Dedifferentiated amniotic fluid mesenchymal stem cell (primary cell): ENCODE data around the gene NLRP12.
"Not testable (repeated sequence)": the region's sequence is repeated elsewhere in the genome, so short reads cannot be mapped to it uniquely, and the experiment has no call there.

ENCODE experiments used
- DNase-seq: peaks from one replicate; pipeline ENCODE4 v3.0.0-alpha.2; 2016; ENCODE audit errors: extremely low spot score

Gene NLRP12

DNA sequence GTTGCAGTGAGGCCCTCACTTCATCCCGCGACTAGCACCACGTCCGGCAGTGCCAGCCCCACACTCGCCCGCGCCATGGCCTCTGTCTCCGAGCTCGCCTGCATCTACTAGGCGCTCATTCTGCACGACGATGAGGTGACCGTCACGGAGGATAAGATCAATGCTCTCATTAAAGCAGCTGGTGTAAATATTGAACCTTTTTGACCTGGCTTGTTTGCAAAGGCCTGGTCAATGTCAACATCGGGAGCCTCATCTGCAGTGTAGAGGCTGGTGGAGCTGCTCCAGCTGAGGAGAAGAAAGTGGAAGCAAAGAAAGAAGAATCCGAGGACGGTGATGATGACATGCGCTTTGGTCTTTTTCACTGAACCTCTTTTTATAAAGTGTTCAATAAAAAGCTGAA, 48.6 kb downstream of the NLRP12 start:
- DNase-seq: no peak

- DNase-seq: not testable (repeated sequence)
Observed at GRCh38 chr19:53774491-53774890, 49.6 kb downstream of the NLRP12 start.

DNA sequence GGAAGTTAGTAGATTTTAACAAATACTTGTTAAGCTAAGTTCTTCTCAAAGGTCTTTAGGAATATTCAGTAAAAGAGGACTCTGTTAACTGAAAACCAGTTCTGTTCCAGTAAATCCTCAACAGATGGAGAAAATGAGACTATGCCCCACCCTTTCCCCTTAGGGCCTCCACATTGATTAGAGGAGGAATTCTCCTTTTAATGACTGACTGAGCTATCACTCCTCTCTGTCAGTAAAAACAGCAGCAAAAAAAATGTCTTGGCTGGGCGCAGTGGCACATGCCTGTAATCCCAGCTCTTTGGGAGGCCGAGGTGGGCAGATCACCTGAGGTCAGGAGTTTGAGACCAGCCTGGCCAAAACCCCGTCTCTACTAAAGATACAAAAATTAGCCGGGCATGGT, 50.1 kb downstream of the NLRP12 start:
- no peak for DNase-seq

- peak; percentile 54 for DNase-seq
Observed at GRCh38 chr19:53772943-53773342, 51.2 kb downstream of the NLRP12 start.

- no peak for DNase-seq
Observed at GRCh38 chr19:53771144-53771543, 53.0 kb downstream of the NLRP12 start.

GRCh38 chr19:53769696-53770309, 54.3 kb downstream of the NLRP12 start:
- DNase-seq: not testable (repeated sequence)

DNA sequence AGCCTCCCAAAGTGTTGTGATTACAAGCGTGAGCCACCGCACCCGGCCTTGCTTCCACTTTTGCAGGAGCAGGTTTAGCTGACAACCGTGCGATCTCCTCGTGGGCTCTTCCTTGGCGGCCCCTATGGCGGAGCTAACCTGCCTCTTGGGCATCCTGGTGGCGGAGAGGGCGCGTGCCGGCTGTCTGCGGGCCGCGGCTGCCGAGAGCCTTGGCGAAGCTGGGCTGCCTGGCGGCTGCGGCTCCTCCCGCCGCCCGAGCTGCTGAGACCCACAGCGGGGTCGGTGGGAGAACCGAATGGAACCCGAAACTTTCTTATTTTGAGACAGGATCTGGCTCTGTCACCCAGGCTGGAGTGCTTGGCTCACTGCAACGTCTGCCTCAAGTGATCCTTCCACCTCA, 55.7 kb downstream of the NLRP12 start:
- DNase-seq: no peak

DNA sequence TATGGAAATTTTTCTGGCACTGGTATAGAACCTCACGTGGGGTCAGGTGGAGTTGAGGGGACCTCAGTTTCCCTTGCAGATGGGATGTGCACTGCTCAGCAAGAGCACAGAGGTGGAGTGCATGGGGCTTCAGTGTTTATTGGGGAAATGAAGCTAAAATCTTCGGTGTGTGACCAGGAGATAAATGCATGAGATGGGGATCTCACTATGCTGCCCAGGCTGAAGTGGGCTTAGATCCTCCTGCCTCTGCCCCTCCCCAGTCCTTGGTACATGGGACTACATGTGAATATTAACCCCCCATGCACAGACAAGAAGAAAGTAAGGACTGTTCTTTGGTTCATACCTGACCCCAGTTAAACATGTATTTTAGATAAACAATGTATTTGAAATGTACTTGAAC, 65.1 kb downstream of the NLRP12 start:
- not testable (repeated sequence) for DNase-seq
